Activated CD4-positive, CD25-positive, alpha-beta regulatory T cell treated with anti-CD3 and anti-CD28 coated beads, Interleukin-2, amount 50 U/mL, for 72 hours (primary cell): ENCODE measurements around the gene IL18BP.

Source experiments
- DNase-seq: peaks from one replicate; pipeline ENCODE4 v3.0.0; 2021

IL18BP gene

DNA sequence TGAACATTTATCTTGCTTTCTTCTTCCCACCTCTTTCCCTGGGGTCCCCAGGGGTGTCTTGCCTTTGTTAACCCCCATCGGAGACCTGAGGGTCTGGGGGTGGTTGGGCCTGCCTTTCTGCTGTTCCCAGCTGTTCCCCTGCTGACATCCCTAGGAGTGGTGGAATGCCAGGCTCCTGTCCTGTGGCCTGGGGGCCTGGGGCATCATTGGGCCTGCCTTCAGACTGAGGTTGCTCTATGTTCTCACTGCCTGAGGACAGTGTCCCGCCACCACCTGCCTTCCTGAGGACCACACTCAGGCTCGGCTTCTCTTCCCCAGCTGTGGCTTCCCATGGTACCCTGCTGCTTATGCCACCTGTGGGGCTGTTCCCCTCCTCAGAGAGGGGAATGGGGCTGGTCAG is 1.1 kb upstream of the IL18BP start:
- DNase-seq, result no peak

DNA sequence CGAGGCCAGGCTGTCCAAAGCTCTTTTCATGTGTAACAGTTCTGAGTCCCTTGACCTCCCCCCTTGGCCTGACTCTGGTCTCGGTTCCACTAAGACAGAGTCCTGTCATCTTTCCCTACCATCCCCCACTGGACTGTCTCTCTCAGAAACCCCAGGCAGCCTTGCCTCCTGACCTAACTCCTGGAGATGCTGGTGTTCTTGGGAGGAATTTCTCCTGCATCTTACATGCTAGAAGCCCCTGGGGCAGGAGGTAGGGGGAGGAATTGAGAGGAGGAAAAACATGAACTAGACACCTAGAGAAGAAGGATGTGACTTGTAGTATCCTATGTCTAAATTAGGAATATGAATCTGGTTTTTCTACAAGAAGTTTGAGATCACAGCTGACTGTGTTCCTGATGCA is 648 bp upstream of the IL18BP start:
- DNase-seq, result no peak

DNA sequence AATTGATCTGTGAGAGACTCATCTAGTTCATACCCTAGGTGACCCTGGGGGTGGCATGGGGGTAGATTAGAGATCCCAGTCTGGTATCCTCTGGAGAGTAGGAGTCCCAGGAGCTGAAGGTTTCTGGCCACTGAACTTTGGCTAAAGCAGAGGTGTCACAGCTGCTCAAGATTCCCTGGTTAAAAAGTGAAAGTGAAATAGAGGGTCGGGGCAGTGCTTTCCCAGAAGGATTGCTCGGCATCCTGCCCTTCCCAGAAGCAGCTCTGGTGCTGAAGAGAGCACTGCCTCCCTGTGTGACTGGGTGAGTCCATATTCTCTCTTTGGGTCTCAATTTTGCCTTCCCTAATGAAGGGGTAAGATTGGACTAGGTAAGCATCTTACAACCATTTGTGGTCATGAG is 653 bp downstream of the IL18BP start:
- no peak for DNase-seq

- DNase-seq, result no peak
Measured at GRCh38 chr11:71999798-72000197, 1.1 kb downstream of the IL18BP start.

DNA sequence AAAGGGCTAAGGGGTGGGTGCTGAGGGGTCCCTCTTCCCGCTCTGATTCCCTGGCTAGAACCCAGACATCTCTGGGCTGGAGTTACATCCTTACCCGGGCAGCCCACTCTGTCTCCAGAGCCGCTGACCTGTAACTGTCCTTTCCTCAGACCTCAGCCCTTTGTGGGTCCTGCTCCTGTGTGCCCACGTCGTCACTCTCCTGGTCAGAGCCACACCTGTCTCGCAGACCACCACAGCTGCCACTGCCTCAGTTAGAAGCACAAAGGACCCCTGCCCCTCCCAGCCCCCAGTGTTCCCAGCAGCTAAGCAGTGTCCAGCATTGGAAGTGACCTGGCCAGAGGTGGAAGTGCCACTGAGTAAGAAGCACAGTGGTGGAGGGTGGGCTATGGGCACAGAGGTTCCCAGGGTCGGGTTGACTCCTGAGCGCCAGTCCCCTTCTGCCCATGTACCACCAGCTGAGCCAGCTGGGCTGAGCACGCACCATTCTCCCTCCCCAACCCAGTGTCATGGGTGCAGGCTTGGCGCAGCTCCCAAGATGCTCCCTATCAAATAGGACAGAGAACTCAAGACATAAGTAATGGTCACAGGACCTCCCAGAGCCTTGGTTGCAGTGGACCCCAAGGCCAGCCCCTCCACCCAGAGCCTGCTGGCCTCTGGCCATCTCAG is 1.6 kb downstream of the IL18BP start:
- DNase-seq, result no peak

DNA sequence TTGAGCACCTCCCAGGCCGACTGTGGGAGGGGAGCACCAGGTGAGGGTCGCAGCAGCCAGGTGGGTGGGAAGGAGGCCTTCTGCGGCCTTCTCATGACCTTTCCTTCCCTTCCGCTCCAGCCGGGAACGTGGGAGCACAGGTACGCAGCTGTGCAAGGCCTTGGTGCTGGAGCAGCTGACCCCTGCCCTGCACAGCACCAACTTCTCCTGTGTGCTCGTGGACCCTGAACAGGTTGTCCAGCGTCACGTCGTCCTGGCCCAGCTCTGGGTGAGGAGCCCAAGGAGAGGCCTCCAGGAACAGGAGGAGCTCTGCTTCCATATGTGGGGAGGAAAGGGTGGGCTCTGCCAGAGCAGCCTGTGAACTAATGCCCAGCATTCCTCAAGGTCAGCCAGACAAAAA is 2.6 kb downstream of the IL18BP start:
- no peak for DNase-seq

DNA sequence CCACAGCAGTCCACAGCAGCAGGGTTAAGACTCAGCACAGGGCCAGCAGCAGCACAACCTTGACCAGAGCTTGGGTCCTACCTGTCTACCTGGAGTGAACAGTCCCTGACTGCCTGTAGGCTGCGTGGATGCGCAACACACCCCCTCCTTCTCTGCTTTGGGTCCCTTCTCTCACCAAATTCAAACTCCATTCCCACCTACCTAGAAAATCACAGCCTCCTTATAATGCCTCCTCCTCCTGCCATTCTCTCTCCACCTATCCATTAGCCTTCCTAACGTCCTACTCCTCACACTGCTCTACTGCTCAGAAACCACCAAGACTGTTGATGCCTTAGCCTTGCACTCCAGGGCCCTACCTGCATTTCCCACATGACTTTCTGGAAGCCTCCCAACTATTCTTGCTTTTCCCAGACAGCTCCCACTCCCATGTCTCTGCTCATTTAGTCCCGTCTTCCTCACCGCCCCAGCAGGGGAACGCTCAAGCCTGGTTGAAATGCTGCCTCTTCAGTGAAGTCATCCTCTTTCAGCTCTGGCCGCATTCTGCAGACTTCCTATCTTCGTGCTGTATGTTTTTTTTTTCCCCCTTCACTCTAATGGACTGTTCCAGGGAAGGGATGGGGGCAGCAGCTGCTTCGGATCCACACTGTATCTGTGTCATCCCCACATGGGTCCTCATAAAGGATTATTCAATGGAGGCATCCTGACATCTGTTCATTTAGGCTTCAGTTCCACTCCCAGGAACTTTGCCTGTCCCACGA is 3.3 kb downstream of the IL18BP start:
- no peak for DNase-seq

GRCh38 chr11:72002841-72003775 is 4.4 kb downstream of the IL18BP start:
- DNase-seq, result no peak

DNA sequence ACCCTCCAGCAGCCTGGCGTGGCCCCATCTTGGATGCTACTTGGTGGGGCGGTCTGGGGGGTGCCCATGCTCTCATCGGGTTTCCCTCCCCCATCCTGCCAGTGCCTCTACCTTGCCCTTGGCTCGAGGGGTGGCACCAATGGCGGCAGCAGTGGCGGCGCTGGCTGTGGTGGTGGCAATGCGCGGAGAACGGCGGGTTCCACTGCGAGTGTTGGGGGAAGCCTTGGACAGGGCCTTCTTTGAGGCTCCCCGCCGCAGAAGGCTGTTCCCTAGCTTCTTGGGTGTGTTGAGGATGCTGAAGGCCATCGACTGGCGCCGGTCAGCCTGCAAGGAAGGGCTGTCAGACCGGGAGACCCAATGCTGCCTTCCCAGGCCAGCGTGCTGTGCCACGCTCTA is 5.1 kb downstream of the IL18BP start:
- no peak for DNase-seq

DNA sequence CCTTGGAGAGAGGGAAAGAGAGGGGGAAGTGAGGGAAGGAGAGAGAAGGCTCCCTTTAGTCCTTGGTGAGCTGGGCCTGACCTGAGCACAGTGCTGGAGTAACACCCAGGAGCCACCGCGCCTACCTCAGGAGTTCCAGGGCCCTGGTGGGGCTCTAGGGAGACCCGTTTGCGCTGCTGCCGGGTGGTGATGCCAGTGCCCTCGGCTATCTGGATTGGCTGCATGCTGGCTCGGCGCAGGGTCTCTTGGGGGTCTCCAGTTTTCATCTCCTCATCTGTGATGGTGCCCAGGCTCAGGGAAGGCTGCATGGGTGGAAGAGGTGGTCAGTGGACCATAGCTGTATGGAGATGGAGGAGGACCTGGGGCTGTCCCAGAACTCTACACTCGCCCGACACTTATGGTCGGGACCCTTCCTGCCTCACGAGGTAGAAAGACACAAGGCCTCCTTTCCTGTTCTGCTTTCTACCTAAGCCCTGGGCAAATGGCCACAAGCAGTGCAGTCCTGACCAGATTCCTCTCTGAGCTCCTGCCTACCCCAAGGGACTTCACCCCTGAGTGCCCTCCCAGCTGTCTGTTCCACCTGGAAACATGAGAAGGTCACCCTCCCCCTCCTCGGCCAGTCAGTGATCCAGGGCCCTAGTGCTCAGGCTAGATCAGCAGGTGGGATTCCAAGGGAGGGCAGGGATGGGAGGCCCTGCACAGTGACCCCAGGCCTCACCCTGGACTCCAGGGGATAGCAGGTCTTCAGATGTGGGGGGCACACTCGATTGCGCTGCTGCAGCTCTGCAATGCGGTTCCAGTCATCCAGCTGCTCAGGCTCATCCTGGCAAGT is 6.0 kb downstream of the IL18BP start:
- no peak for DNase-seq

GRCh38 chr11:72005347-72006260 is 6.9 kb downstream of the IL18BP start:
- no peak for DNase-seq

DNA sequence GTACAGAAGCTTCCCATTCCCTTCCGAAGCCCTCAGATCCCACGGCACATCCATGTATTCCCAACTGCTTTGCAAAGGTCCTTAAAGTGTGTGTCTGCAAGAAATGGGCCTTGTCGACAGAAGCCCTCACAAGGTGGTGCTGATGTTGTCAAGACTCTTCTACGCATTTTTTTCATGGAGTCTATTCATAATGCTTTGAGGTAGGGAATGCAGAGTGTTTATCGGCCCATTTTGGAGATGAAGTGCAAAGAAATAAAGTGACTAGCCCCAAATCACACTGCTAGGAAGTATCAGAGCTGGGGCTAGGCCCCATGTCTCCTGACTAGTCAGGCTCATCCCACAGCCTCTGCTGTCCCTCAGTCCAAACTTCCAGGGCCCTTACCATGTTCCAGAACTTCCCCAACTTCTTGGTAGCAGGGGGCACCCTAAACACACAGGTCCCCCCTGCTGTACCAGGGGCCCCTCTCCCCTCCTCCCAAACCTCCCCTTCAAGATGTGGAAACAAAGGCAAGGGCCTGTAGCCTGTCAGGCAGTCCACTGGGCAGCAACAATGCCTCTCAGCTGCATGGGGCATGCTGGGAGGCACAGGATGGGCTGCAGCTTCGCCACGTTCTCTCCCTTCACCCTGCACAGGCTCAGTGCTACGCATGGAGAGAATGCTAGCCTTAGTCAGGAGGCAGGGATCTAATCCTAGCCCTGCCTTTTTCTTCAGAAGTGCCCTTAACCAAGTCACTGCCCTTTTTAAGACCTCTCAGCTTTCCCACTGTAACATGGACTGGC is 7.8 kb downstream of the IL18BP start:
- DNase-seq, result no peak

GRCh38 chr11:72007089-72007476 is 8.4 kb downstream of the IL18BP start:
- DNase-seq, result no peak

GRCh38 chr11:72007587-72007986 is 8.9 kb downstream of the IL18BP start:
- DNase-seq, result no peak

DNA sequence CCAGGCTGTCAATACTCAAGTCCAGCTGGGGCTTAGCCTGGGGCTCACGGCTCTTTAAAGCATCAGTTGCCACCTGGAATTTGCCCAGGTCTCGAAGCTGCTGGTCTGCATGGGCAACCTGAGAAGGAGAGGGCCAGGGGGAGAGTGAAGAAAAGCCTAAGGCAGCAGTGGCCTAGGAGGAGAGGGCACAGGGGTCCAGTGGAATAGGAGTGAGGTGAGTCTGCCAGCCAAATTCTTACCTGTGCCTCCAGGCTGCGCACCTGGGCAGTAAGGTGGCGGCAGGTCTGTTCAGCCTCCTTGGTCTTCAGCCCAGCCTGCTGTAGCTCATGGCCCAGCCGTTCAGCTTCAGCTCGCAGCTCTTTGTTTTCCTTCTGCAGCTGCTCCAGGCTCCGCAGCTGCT is 10.0 kb downstream of the IL18BP start:
- DNase-seq, result no peak

- no peak for DNase-seq
Measured at GRCh38 chr11:72009156-72009555, 10.4 kb downstream of the IL18BP start.

- no peak for DNase-seq
Measured at GRCh38 chr11:72010529-72011233, 12.0 kb downstream of the IL18BP start.

DNA sequence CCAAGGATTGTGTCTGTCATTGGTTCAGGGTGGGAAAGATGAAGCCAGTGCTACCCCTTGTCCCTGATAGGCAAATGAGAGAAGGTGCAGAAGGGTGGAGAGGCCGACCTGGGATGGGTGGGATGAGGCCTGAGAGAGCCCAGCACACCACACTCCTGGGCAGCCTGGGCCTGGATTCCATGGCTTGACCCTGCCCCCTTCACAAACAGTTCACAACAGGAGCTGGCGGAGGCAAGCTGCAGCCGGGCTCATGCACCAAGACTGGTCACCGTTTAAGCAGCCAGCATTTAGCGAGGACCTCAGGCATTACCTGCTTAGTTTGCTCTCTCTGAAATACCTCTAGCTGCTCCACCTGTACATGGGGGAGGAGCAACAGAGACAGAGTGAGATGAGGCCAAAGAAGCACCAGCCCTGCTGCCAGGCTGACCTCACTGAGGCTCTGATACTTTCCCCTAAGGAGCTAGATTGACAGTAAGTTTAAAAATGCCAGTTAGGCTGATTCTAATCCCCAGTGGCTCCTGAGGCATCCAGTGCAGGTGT is 13.5 kb downstream of the IL18BP start:
- no peak for DNase-seq

- no peak for DNase-seq
Measured at GRCh38 chr11:72012897-72013721, 14.4 kb downstream of the IL18BP start.
